KMS-11 (cell line): ENCODE measurements around the gene SVEP1.

Source experiments
- H2AFZ ChIP-seq: fragments of 200-600 bp; sonication (generic); 2 replicates; pipeline ENCODE4 v1.6.1; 2016; ENCODE audit warnings: antibody characterized with exemption, mixed run types, low read depth
- H3K27ac ChIP-seq: fragments of 200-600 bp; sonication (generic); 2 replicates; pipeline ENCODE4 v1.6.1; 2016; ENCODE audit warnings: mild to moderate bottlenecking, mixed run types
- H3K27me3 ChIP-seq: fragments of 200-600 bp; sonication (generic); 2 replicates; pipeline ENCODE4 v1.6.1; 2017; ENCODE audit warnings: mild to moderate bottlenecking, low read depth, mixed run types, moderate library complexity; ENCODE audit not compliant: insufficient read depth
- H3K36me3 ChIP-seq: fragments of 200-600 bp; sonication (generic); 2 replicates; pipeline ENCODE4 v1.6.1; 2017; ENCODE audit warnings: mild to moderate bottlenecking, mixed run types; ENCODE audit not compliant: insufficient read depth
- H3K4me1 ChIP-seq: fragments of 200-600 bp; sonication (generic); 2 replicates; pipeline ENCODE4 v1.6.1; 2016; ENCODE audit warnings: mild to moderate bottlenecking, low read depth, mixed run types; ENCODE audit not compliant: poor library complexity, severe bottlenecking
- H3K4me2 ChIP-seq: fragments of 200-600 bp; sonication (generic); 2 replicates; pipeline ENCODE4 v1.7.0; 2016; ENCODE audit warnings: mild to moderate bottlenecking, mixed run types
- H3K4me3 ChIP-seq: fragments of 200-600 bp; sonication (generic); IDR thresholded peaks from 2 replicates; pipeline ENCODE4 v1.6.1; 2017; ENCODE audit warnings: low read depth, low read length, mixed read lengths; ENCODE audit not compliant: insufficient read depth
- H3K79me2 ChIP-seq: fragments of 200-600 bp; sonication (generic); 2 replicates; pipeline ENCODE4 v1.6.1; 2016; ENCODE audit warnings: low read depth, mixed run types; ENCODE audit not compliant: insufficient read depth
- H3K9ac ChIP-seq: fragments of 200-600 bp; sonication (generic); 2 replicates; pipeline ENCODE4 v1.6.1; 2016; ENCODE audit warnings: mild to moderate bottlenecking, mixed run types
- H4K20me1 ChIP-seq: fragments of 200-600 bp; sonication (generic); 2 replicates; pipeline ENCODE4 v1.6.1; 2016; ENCODE audit warnings: mild to moderate bottlenecking, mixed run types; ENCODE audit not compliant: insufficient read depth
- CTCF ChIP-seq: fragments of 200-600 bp; sonication (generic); conservative IDR thresholded peaks from 2 replicates; pipeline ENCODE4 v1.6.1; 2017; ENCODE audit warnings: low read depth, mild to moderate bottlenecking, antibody characterized with exemption, low read length, moderate library complexity, mixed read lengths

Gene SVEP1

GRCh38 chr9:110578575-110579033 lies 937 bp downstream of the SVEP1 start:
- no peak overlapping the region for H3K9ac ChIP-seq
- no peak overlapping the region for H3K4me3 ChIP-seq
- H3K4me1 ChIP-seq = no peaks in the 10 kb centered on the region
- no peak overlapping the region for H2AFZ ChIP-seq
- H3K27me3 ChIP-seq = no peaks in the 10 kb centered on the region
- H3K79me2 ChIP-seq = no peaks in the 10 kb centered on the region
- no peaks in the 10 kb centered on the region for H3K36me3 ChIP-seq
- no peak for TF ChIP-seq CTCF
- H4K20me1 ChIP-seq = no peaks in the 10 kb centered on the region
- no peak overlapping the region for H3K4me2 ChIP-seq
- H3K27ac ChIP-seq = no peak overlapping the region

- Histone ChIP-seq H3K79me2 (no peaks in the 10 kb centered on the region), H3K4me3 (no peak overlapping the region), H3K9ac (no peak overlapping the region), H4K20me1 (no peaks in the 10 kb centered on the region), H2AFZ (no peak overlapping the region), H3K27ac (no peak overlapping the region), H3K4me2 (no peak overlapping the region), H3K4me1 (no peaks in the 10 kb centered on the region), H3K27me3 (no peaks in the 10 kb centered on the region), H3K36me3 (no peaks in the 10 kb centered on the region)
- TF ChIP-seq CTCF = no peak
Measured at GRCh38 chr9:110575945-110576344, 3.6 kb downstream of the SVEP1 start.

GRCh38 chr9:110575169-110575568 lies 4.4 kb downstream of the SVEP1 start:
- Histone ChIP-seq H3K27me3 (no peaks in the 10 kb centered on the region), H3K4me1 (no peaks in the 10 kb centered on the region), H3K9ac (no peak overlapping the region), H2AFZ (no peak overlapping the region), H3K36me3 (no peaks in the 10 kb centered on the region), H3K79me2 (no peaks in the 10 kb centered on the region), H4K20me1 (no peaks in the 10 kb centered on the region), H3K4me2 (no peak overlapping the region), H3K4me3 (no peak overlapping the region), H3K27ac (no peak overlapping the region)
- no peak for TF ChIP-seq CTCF

GRCh38 chr9:110573305-110573704 lies 6.2 kb downstream of the SVEP1 start:
- Histone ChIP-seq H2AFZ (no peak overlapping the region), H3K79me2 (no peaks in the 10 kb centered on the region), H3K36me3 (no peaks in the 10 kb centered on the region), H4K20me1 (no peaks in the 10 kb centered on the region), H3K4me1 (no peaks in the 10 kb centered on the region), H3K4me2 (no peak overlapping the region), H3K27ac (no peak overlapping the region), H3K27me3 (no peaks in the 10 kb centered on the region), H3K4me3 (no peak overlapping the region), H3K9ac (no peak overlapping the region)
- TF ChIP-seq CTCF = no peak
